Activated B cell treated with CpG ODN at 0.5 μM for 24 hours (primary cell): ENCODE measurements around the gene ZNF575. TPM values are rescaled to one million over a fixed set of nuclear protein-coding genes. Genes with fewer than 3 reads are reported as not detected.

Source experiments
- ATAC-seq: fragments of 200-7000 bp; cut with Tn5 transposase; one replicate; pipeline ENCODE4 v1.10.0; 2021; ENCODE audit warnings: low read depth, mild to moderate bottlenecking, moderate library complexity
- CTCF ChIA-PET: fragments of 350-600 bp; sonication (Branson Sonifier 250); formaldehyde crosslinking; loops from one replicate; lab custom pipeline; 2021; ENCODE audit warnings: antibody characterized with exemption; lab: Charles Lee
- POLR2A ChIA-PET: fragments of 350-600 bp; sonication (Branson Sonifier 250); formaldehyde crosslinking; loops from one replicate; lab custom pipeline; 2021; ENCODE audit warnings: antibody characterized with exemption; lab: Charles Lee
- DNase-seq: peaks from one replicate; pipeline ENCODE4 v3.0.0; 2022
- H3K27ac Mint-ChIP-seq: one replicate; pipeline ENCODE4 v1.8.0; 2020; ENCODE audit warnings: mixed read lengths
- H3K27me3 Mint-ChIP-seq: one replicate; pipeline ENCODE4 v1.8.0; 2021; ENCODE audit warnings: mixed read lengths
- H3K36me3 Mint-ChIP-seq: one replicate; pipeline ENCODE4 v1.8.0; 2021; ENCODE audit warnings: low read depth, mixed read lengths
- H3K4me1 Mint-ChIP-seq: one replicate; pipeline ENCODE4 v1.8.0; 2021; ENCODE audit warnings: mixed read lengths
- H3K4me3 Mint-ChIP-seq: one replicate; pipeline ENCODE4 v1.8.0; 2020; ENCODE audit warnings: mild to moderate bottlenecking, mixed read lengths
- H3K9me3 Mint-ChIP-seq: one replicate; pipeline ENCODE4 v1.8.0; 2020; ENCODE audit warnings: mixed read lengths
- intact Hi-C: fragments of 100-400 bp; cut with micrococcal nuclease; formaldehyde crosslinking; loops from one replicate; pipeline ENCODE4 v1.15.1; 2024
- total RNA-seq: library from RNA; stranded (reverse); gene quantifications from 2 replicates; pipeline ENCODE4 v1.2.3, GENCODE V29; 2022
- TF ChIP-seq, protein P1 (sequence below): fragments of 200-600 bp; IDR thresholded peaks from one replicate; pipeline ENCODE4 v1.8.0; 2022; ENCODE audit warnings: antibody characterized with exemption, mild to moderate bottlenecking

ZNF575 gene
- total RNA-seq, 1 donor from 2014 or later = 1.9 TPM

DNA sequence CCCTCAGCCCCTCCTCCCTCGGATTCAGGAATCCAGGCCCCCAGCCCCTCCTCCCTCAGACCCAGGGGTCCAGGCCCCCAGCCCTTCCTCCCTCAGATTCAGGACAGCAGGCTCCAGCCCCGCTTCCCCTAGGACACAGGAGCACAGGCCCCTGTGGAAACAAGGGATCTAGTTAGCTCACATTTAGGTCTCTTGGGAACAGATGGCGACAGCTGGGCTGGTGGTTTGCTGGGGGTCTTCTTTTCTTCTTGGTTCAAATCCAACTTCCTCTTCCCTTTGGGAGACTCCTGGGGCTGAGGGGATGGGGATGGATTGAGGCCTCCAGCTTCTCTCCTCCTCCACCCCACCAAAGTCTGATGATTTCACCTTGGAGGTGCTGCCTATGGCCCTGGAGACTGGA, 19.6 kb downstream of the ZNF575 start:
- intact Hi-C loops = loop anchor here (10.0 kb wide), 1 partner anchor 192 kb away; no protein-coding TSS in a partner anchor
- ChIA-PET CTCF (interaction anchor here (1.6 to 7.8 kb wide), 2 partner anchors 36 to 43 kb away, joined by 4 to 92 read pairs; partner anchors contain the start of genes IRGQ and ZNF576), POLR2A (no interaction called here)
- no peak overlapping the region for H3K4me3 Mint-ChIP-seq
- TF ChIP-seq, protein P1, sequence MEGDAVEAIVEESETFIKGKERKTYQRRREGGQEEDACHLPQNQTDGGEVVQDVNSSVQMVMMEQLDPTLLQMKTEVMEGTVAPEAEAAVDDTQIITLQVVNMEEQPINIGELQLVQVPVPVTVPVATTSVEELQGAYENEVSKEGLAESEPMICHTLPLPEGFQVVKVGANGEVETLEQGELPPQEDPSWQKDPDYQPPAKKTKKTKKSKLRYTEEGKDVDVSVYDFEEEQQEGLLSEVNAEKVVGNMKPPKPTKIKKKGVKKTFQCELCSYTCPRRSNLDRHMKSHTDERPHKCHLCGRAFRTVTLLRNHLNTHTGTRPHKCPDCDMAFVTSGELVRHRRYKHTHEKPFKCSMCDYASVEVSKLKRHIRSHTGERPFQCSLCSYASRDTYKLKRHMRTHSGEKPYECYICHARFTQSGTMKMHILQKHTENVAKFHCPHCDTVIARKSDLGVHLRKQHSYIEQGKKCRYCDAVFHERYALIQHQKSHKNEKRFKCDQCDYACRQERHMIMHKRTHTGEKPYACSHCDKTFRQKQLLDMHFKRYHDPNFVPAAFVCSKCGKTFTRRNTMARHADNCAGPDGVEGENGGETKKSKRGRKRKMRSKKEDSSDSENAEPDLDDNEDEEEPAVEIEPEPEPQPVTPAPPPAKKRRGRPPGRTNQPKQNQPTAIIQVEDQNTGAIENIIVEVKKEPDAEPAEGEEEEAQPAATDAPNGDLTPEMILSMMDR = no peak
- H3K36me3 Mint-ChIP-seq = peaks cover 62% of the 10 kb centered on the region
- H3K4me1 Mint-ChIP-seq = peaks cover 8% of the 10 kb centered on the region
- ATAC-seq (no peak), DNase-seq (no peak)
- H3K27me3 Mint-ChIP-seq = no peaks in the 10 kb centered on the region
- no peaks in the 10 kb centered on the region for H3K9me3 Mint-ChIP-seq
- no peak overlapping the region for H3K27ac Mint-ChIP-seq

DNA sequence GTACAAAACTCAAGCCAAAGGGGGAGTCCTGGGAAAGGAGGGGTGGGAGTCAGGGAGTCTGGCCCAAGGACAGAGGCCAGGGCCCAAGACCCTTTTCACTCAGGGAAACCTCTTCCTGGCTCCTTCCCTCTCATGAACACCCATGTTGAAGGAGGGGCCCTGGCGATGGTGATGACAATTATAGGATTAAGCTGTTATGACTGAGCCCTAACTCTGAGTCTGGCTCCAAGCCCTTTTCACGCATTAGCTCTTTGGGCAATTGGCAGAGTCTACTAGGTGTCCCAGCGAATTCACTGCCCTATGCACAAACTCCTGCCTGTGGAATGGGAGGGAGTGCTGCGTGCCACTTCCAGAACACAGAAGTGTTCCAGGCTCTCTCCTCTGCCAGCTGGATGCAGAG, 20.7 kb downstream of the ZNF575 start:
- no peak for DNase-seq
- TF ChIP-seq, protein P1 = no peak
- no peaks in the 10 kb centered on the region for H3K9me3 Mint-ChIP-seq
- H3K27ac Mint-ChIP-seq = no peak overlapping the region
- no peak for ATAC-seq
- peaks cover 8% of the 10 kb centered on the region for H3K4me1 Mint-ChIP-seq
- ChIA-PET CTCF (interaction anchor here (1.6 to 7.8 kb wide), 3 partner anchors 35 to 121 kb away, joined by 4 to 92 read pairs (median 4); partner anchors contain the start of genes IRGQ and ZNF576), POLR2A (interaction anchor here (1.4 kb wide), 1 partner anchor 41 kb away, joined by 4 read pairs; no protein-coding TSS in a partner anchor)
- peaks cover 63% of the 10 kb centered on the region for H3K36me3 Mint-ChIP-seq
- intact Hi-C loops = loop anchor here (10.0 kb wide), 1 partner anchor 191 kb away; no protein-coding TSS in a partner anchor
- H3K4me3 Mint-ChIP-seq = no peak overlapping the region
- H3K27me3 Mint-ChIP-seq = no peaks in the 10 kb centered on the region

DNA sequence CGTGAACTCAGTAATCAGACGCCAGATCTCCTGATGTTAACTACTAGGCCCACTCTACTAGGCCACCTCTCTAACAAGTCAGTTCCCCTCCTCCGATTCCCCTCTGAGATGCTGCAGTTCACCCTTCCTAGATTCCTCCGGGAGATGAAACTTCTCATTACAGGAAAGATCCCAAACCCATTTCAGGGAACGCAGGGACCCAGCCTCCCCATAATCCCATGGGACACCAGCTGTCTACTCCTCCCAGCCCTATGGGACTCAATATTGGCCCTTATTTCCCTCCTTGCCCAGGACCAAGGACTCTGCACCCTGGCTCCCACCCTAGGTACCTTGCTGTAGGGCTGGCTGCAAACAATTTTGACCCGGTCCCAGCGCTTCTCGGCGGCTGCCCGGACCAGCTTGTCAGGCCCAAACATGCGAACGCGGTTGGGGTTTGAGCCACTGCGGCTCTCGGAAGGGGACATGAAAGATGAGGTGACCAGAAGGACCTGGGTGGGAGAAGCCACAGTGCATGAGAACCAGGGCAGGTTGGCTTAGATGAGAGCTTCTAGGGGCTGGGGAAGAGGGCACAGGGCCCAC, 21.4 kb downstream of the ZNF575 start:
- H3K36me3 Mint-ChIP-seq = peaks cover 60% of the 10 kb centered on the region
- no peak overlapping the region for H3K27ac Mint-ChIP-seq
- intact Hi-C loops = loop anchor here (10.0 kb wide), 1 partner anchor 190 kb away; no protein-coding TSS in a partner anchor
- ChIA-PET POLR2A (interaction anchor here (1.4 to 1.6 kb wide), 2 partner anchors 40 kb away, joined by 4 to 10 read pairs; no protein-coding TSS in a partner anchor), CTCF (interaction anchor here (0.7 to 7.8 kb wide), 18 partner anchors 10 to 256 kb away, joined by 3 to 92 read pairs (median 8); partner anchors contain the start of genes IRGQ, PINLYP, XRCC1 and ZNF575)
- no peak for ATAC-seq
- no peak for DNase-seq
- no peaks in the 10 kb centered on the region for H3K9me3 Mint-ChIP-seq
- H3K4me1 Mint-ChIP-seq = peaks cover 9% of the 10 kb centered on the region
- H3K27me3 Mint-ChIP-seq = no peaks in the 10 kb centered on the region
- no peak overlapping the region for H3K4me3 Mint-ChIP-seq
- TF ChIP-seq, protein P1 = no peak

DNA sequence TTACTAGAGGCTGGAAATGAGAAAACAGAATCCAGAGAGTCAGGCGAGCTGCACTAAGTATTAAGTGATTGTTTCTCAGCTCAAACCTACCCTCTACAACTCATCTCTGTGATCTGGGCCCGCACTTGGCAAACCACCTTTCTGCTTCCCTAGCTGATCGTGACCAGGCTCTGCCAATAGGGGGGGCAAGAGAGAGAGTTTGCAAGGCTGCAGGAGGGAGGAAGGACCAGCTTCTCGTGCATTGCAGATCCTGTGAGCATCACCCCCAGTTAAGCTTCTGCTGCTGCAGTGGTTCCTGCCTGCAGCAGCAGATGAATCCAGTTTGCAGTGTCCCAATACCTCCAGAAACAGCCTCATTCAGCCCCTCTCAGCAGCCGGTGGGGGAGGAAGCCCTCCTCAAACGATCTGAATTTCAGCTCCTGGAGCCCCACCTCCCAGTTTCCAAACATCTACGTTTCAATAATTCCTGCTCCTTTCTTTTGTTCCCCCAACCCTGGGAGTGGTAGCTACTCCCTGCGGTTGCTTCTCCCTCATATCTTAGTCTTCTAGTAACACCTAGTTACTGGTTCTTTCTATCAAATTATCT, 22.3 kb downstream of the ZNF575 start:
- TF ChIP-seq, protein P1 = no peak
- no peaks in the 10 kb centered on the region for H3K27me3 Mint-ChIP-seq
- POLR2A ChIA-PET = interaction anchor here (1.6 kb wide), 1 partner anchor 39 kb away, joined by 10 read pairs; no protein-coding TSS in a partner anchor
- ATAC-seq = peak; percentile 98
- intact Hi-C loops = loop anchor here (1.0 to 10.0 kb wide), 6 partner anchors 22 to 254 kb away; partner anchors contain the start of gene ZNF575
- H3K36me3 Mint-ChIP-seq = peaks cover 57% of the 10 kb centered on the region
- DNase-seq = peak; percentile 55
- H3K4me1 Mint-ChIP-seq = peaks cover 13% of the 10 kb centered on the region
- H3K9me3 Mint-ChIP-seq = no peaks in the 10 kb centered on the region
- H3K4me3 Mint-ChIP-seq = no peak overlapping the region
- no peak overlapping the region for H3K27ac Mint-ChIP-seq
- CTCF ChIA-PET = interaction anchor here (0.5 to 7.8 kb wide), 23 partner anchors 9 to 255 kb away, joined by 3 to 92 read pairs (median 6); partner anchors contain the start of genes IRGQ, PINLYP, XRCC1 and ZNF575
